ENCODE measurements around the gene KCNJ6.

- TF ChIP-seq EZH2phosphoT487 (IDR thresholded peaks at IDR 0.05; ENCODE audit: low read depth, severe bottlenecking, unreplicated experiment) (no peak), CTCF (IDR thresholded peaks at IDR 0.05; ENCODE audit: poor library complexity) (no peak), EZH2 (IDR thresholded peaks at IDR 0.05; ENCODE audit: borderline replicate concordance) (no peak)
Observed at GRCh38 chr21:37587203-37587602, 329.1 kb downstream of the KCNJ6 start.

Data from hepatocyte (in vitro differentiated cells).